HG02973 (cell line): Measurements from ENCODE around the gene PDLIM5.
"Not testable (repeated sequence)": the region's sequence is repeated elsewhere in the genome, so short reads cannot be mapped to it uniquely, and the experiment has no call there.

Source experiments
- ATAC-seq: cut with Tn5 transposase; IDR thresholded peaks from one replicate; pipeline ENCODE4 v1.9.1; 2021; ENCODE audit warnings: moderate library complexity; ENCODE audit not compliant: unreplicated experiment

The PDLIM5 gene

GRCh38 chr4:94451695-94452475, at the start of gene PDLIM5:
TSS of gene PDLIM5 (plus strand) at chr4:94451942. CDS start at chr4:94455289, 3,347 bp downstream.
- peak; percentile 94 for ATAC-seq

- not testable (repeated sequence) for ATAC-seq
Observed at GRCh38 chr4:94402439-94402838, 49.3 kb upstream of the PDLIM5 start.

GRCh38 chr4:94403751-94404150, 48.0 kb upstream of the PDLIM5 start:
- ATAC-seq: no peak

GRCh38 chr4:94406668-94407437, 44.9 kb upstream of the PDLIM5 start:
- ATAC-seq: peak; percentile 94

GRCh38 chr4:94407846-94408245, 43.9 kb upstream of the PDLIM5 start:
- ATAC-seq: no peak

GRCh38 chr4:94408549-94409374, 43.0 kb upstream of the PDLIM5 start:
- no peak for ATAC-seq

- no peak for ATAC-seq
Observed at GRCh38 chr4:94409375-94409679, 42.4 kb upstream of the PDLIM5 start.

GRCh38 chr4:94409962-94410361, 41.8 kb upstream of the PDLIM5 start:
- no peak for ATAC-seq

- no peak for ATAC-seq
Observed at GRCh38 chr4:94410678-94411206, 41.0 kb upstream of the PDLIM5 start.

- no peak for ATAC-seq
Observed at GRCh38 chr4:94411296-94411695, 40.4 kb upstream of the PDLIM5 start.

- no peak for ATAC-seq
Observed at GRCh38 chr4:94412019-94412657, 39.6 kb upstream of the PDLIM5 start.

GRCh38 chr4:94412658-94413038, 39.1 kb upstream of the PDLIM5 start:
- ATAC-seq: no peak

GRCh38 chr4:94413085-94413840, 38.5 kb upstream of the PDLIM5 start:
- ATAC-seq: no peak

GRCh38 chr4:94414907-94415306, 36.8 kb upstream of the PDLIM5 start:
- ATAC-seq: no peak

GRCh38 chr4:94415448-94415847, 36.3 kb upstream of the PDLIM5 start:
- no peak for ATAC-seq

- no peak for ATAC-seq
Observed at GRCh38 chr4:94416335-94416734, 35.4 kb upstream of the PDLIM5 start.

- ATAC-seq: no peak
Observed at GRCh38 chr4:94416981-94417380, 34.8 kb upstream of the PDLIM5 start.

GRCh38 chr4:94419549-94419948, 32.2 kb upstream of the PDLIM5 start:
- ATAC-seq: no peak

GRCh38 chr4:94419956-94420355, 31.8 kb upstream of the PDLIM5 start:
- no peak for ATAC-seq

- no peak for ATAC-seq
Observed at GRCh38 chr4:94420356-94420755, 31.4 kb upstream of the PDLIM5 start.
